Measurements from ENCODE around the gene ASPSCR1.

GRCh38 chr17:82058230-82058854 lies 80.9 kb downstream of the ASPSCR1 start:
- TF ChIP-seq POLR2A (IDR thresholded peaks at IDR 0.05; ENCODE audit: low read depth, low read length) (no peak), SPI1 (IDR thresholded peaks at IDR 0.05; ENCODE audit: low read depth, low read length) (no peak), TAF1 (IDR thresholded peaks at IDR 0.05; ENCODE audit: low read depth, low read length) (no peak), POLR2AphosphoS5 (IDR thresholded peaks at IDR 0.05; ENCODE audit: low read depth, low read length) (no peak), POU2F2 (IDR thresholded peaks at IDR 0.05; ENCODE audit: low read depth, low read length) (no peak), PAX5 (IDR thresholded peaks at IDR 0.05; ENCODE audit: insufficient read depth, low read length, severe bottlenecking) (no peak)

Measured in GM12891 (cell line).